ENCODE measurements around the gene UQCC2. TPM values are rescaled to one million over a fixed set of nuclear protein-coding genes. Genes with fewer than 3 reads are reported as not detected.

UQCC2 gene
- total and polyA plus RNA-seq, 2 experiments from 2014 or later, result 31.7 to 138 TPM

GRCh38 chr6:33698494-33698893, 13.0 kb downstream of the UQCC2 start:
- no peak overlapping the region for H3K27ac ChIP-seq
- peaks cover 12% of the 10 kb centered on the region; the same call in 1 of the 2 replicates for H3K36me3 ChIP-seq (ENCODE audit: low read depth)
- in situ Hi-C loops (cut with MboI), result no loop called here
- DNase-seq, result no peak
- H3K4me2 ChIP-seq (ENCODE audit: unreplicated experiment), result no peak overlapping the region
- no peaks in the 10 kb centered on the region for H3K9me3 ChIP-seq (ENCODE audit: low read depth)
- no peak overlapping the region for H3K9ac ChIP-seq
- H3F3A ChIP-seq (ENCODE audit: insufficient read depth), result peaks cover 39% of the 10 kb centered on the region
- H3K9me2 ChIP-seq (ENCODE audit: insufficient read depth), result no peaks in the 10 kb centered on the region
- H3K27me3 ChIP-seq (replicated peaks; ENCODE audit: insufficient read depth), result no peaks in the 10 kb centered on the region
- WGBS, 2 experiments (ENCODE audit: low coverage in 1 of 2, low lambda C conversion rate in 2 of 2, missing lambda C conversion rate in 2 of 2), result 78 to 79% methylated on average over 10 of the region's 10 CpGs
- no peaks in the 10 kb centered on the region for H3K79me2 ChIP-seq (ENCODE audit: insufficient read depth)
- no peaks in the 10 kb centered on the region for H4K20me1 ChIP-seq (ENCODE audit: insufficient read depth)
- peaks cover 44% of the 10 kb centered on the region for H3K4me1 ChIP-seq (ENCODE audit: insufficient read depth)
- TF ChIP-seq EZH2phosphoT487 (IDR thresholded peaks at IDR 0.05; ENCODE audit: insufficient read depth, low read depth) (no peak), EZH2 (IDR thresholded peaks at IDR 0.05; ENCODE audit: insufficient read depth, poor library complexity, severe bottlenecking) (no peak)
- H2AFZ ChIP-seq, result no peak overlapping the region
- H3K4me3 ChIP-seq, result no peak overlapping the region

- 97% methylated on average over 10 of the region's 10 CpGs for WGBS, 2 experiments (ENCODE audit: low coverage in 1 of 2, low lambda C conversion rate in 2 of 2, missing lambda C conversion rate in 2 of 2)
- Histone ChIP-seq H3K79me2 (ENCODE audit: insufficient read depth) (no peaks in the 10 kb centered on the region), H3K4me3 (no peak overlapping the region), H3K27me3 (replicated peaks; ENCODE audit: insufficient read depth) (no peaks in the 10 kb centered on the region), H3F3A (ENCODE audit: insufficient read depth) (peaks cover 43% of the 10 kb centered on the region), H3K4me2 (ENCODE audit: unreplicated experiment) (no peak overlapping the region), H3K9me2 (ENCODE audit: insufficient read depth) (no peaks in the 10 kb centered on the region), H3K36me3 (ENCODE audit: low read depth) (peaks cover 12% of the 10 kb centered on the region; the same call in 1 of the 2 replicates), H3K9me3 (ENCODE audit: low read depth) (no peaks in the 10 kb centered on the region), H4K20me1 (ENCODE audit: insufficient read depth) (no peaks in the 10 kb centered on the region), H2AFZ (no peak overlapping the region), H3K4me1 (ENCODE audit: insufficient read depth) (peaks cover 49% of the 10 kb centered on the region), H3K9ac (no peak overlapping the region), H3K27ac (no peak overlapping the region)
- no peak for TF ChIP-seq EZH2 (IDR thresholded peaks at IDR 0.05; ENCODE audit: insufficient read depth, poor library complexity, severe bottlenecking)
- TF ChIP-seq EZH2phosphoT487 (IDR thresholded peaks at IDR 0.05; ENCODE audit: insufficient read depth, low read depth), result no peak
- DNase-seq, result no peak
- in situ Hi-C loops (cut with MboI), result no loop called here
These were observed 13.7 kb downstream of the UQCC2 start for GRCh38 chr6:33697845-33698244.

GRCh38 chr6:33696548-33697518, 14.7 kb downstream of the UQCC2 start:
- Histone ChIP-seq H3K79me2 (ENCODE audit: insufficient read depth) (no peaks in the 10 kb centered on the region), H3K4me1 (ENCODE audit: insufficient read depth) (peaks cover 48% of the 10 kb centered on the region), H3K4me2 (ENCODE audit: unreplicated experiment) (no peak overlapping the region), H4K20me1 (ENCODE audit: insufficient read depth) (no peaks in the 10 kb centered on the region), H3K36me3 (ENCODE audit: low read depth) (peaks cover 12% of the 10 kb centered on the region; the same call in 1 of the 2 replicates), H3F3A (ENCODE audit: insufficient read depth) (peaks cover 39% of the 10 kb centered on the region), H3K9me2 (ENCODE audit: insufficient read depth) (no peaks in the 10 kb centered on the region), H3K4me3 (no peak overlapping the region), H3K9me3 (ENCODE audit: low read depth) (no peaks in the 10 kb centered on the region), H3K9ac (peak overlapping the region; percentile 31; the same call in 1 of the 2 replicates), H3K27ac (peak overlapping the region; percentile 42), H2AFZ (no peak overlapping the region), H3K27me3 (replicated peaks; ENCODE audit: insufficient read depth) (no peaks in the 10 kb centered on the region)
- WGBS, 2 experiments (ENCODE audit: low coverage in 1 of 2, low lambda C conversion rate in 2 of 2, missing lambda C conversion rate in 2 of 2), result 76 to 80% methylated on average over 15 of the region's 15 CpGs
- TF ChIP-seq EZH2phosphoT487 (IDR thresholded peaks at IDR 0.05; ENCODE audit: insufficient read depth, low read depth), result no peak
- no peak for TF ChIP-seq EZH2 (IDR thresholded peaks at IDR 0.05; ENCODE audit: insufficient read depth, poor library complexity, severe bottlenecking)
- DNase-seq, result peak; percentile 68
- in situ Hi-C loops (cut with MboI), result no loop called here

GRCh38 chr6:33696076-33696475, 15.4 kb downstream of the UQCC2 start:
- H3K27ac ChIP-seq, result peak overlapping the region; percentile 83
- no peaks in the 10 kb centered on the region for H3K9me2 ChIP-seq (ENCODE audit: insufficient read depth)
- H4K20me1 ChIP-seq (ENCODE audit: insufficient read depth), result no peaks in the 10 kb centered on the region
- no peak overlapping the region for H3K4me3 ChIP-seq
- DNase-seq, result no peak
- no peak overlapping the region for H3K4me2 ChIP-seq (ENCODE audit: unreplicated experiment)
- peak overlapping the region; percentile 82 for H3K9ac ChIP-seq
- 89 to 90% methylated on average over 10 of the region's 10 CpGs for WGBS, 2 experiments (ENCODE audit: low coverage in 1 of 2, low lambda C conversion rate in 2 of 2, missing lambda C conversion rate in 2 of 2)
- H3K79me2 ChIP-seq (ENCODE audit: insufficient read depth), result no peaks in the 10 kb centered on the region
- H3K9me3 ChIP-seq (ENCODE audit: low read depth), result no peaks in the 10 kb centered on the region
- TF ChIP-seq EZH2 (IDR thresholded peaks at IDR 0.05; ENCODE audit: insufficient read depth, poor library complexity, severe bottlenecking) (no peak), EZH2phosphoT487 (IDR thresholded peaks at IDR 0.05; ENCODE audit: insufficient read depth, low read depth) (no peak)
- no peak overlapping the region for H2AFZ ChIP-seq
- no peaks in the 10 kb centered on the region for H3K27me3 ChIP-seq (replicated peaks; ENCODE audit: insufficient read depth)
- H3K4me1 ChIP-seq (ENCODE audit: insufficient read depth), result peaks cover 46% of the 10 kb centered on the region
- H3K36me3 ChIP-seq (ENCODE audit: low read depth), result peaks cover 12% of the 10 kb centered on the region; the same call in 1 of the 2 replicates
- in situ Hi-C loops (cut with MboI), result no loop called here
- H3F3A ChIP-seq (ENCODE audit: insufficient read depth), result peaks cover 39% of the 10 kb centered on the region

Data from GM23248 (cell line).